ENCODE measurements around the gene SAMD7.

Gene SAMD7

GRCh38 chr3:169966951-169967915 lies 55.9 kb downstream of the SAMD7 start:
- Histone ChIP-seq H3K9ac (ENCODE audit: low read length) (peak overlapping the region; percentile 90), H3K36me3 (ENCODE audit: control insufficient read depth, insufficient read depth, low read length) (peaks cover 11% of the 10 kb centered on the region; the same call in 1 of the 2 replicates), H3K4me3 (ENCODE audit: low read depth, low read length) (peak overlapping the region; percentile 94), H3K27ac (ENCODE audit: low read depth, low read length) (peak overlapping the region; percentile 69), H3K27me3 (ENCODE audit: control insufficient read depth, insufficient read depth, low read length) (no peaks in the 10 kb centered on the region), H3K4me1 (ENCODE audit: control insufficient read depth, insufficient read depth, low read length) (peaks cover 18% of the 10 kb centered on the region), H3K9me3 (ENCODE audit: control insufficient read depth, insufficient read depth, low read depth, low read length) (no peaks in the 10 kb centered on the region)

GRCh38 chr3:169968224-169968885 lies 57.0 kb downstream of the SAMD7 start:
- Histone ChIP-seq H3K9ac (ENCODE audit: low read length) (no peak overlapping the region), H3K9me3 (ENCODE audit: control insufficient read depth, insufficient read depth, low read depth, low read length) (no peaks in the 10 kb centered on the region), H3K27ac (ENCODE audit: low read depth, low read length) (no peak overlapping the region), H3K27me3 (ENCODE audit: control insufficient read depth, insufficient read depth, low read length) (no peaks in the 10 kb centered on the region), H3K36me3 (ENCODE audit: control insufficient read depth, insufficient read depth, low read length) (peaks cover 11% of the 10 kb centered on the region; the same call in 1 of the 2 replicates), H3K4me3 (ENCODE audit: low read depth, low read length) (peak overlapping the region; percentile 94), H3K4me1 (ENCODE audit: control insufficient read depth, insufficient read depth, low read length) (peaks cover 18% of the 10 kb centered on the region)

GRCh38 chr3:169969174-169970095 lies 58.1 kb downstream of the SAMD7 start:
- no peak overlapping the region for H3K27ac ChIP-seq (ENCODE audit: low read depth, low read length)
- H3K4me3 ChIP-seq (ENCODE audit: low read depth, low read length) = peak overlapping the region; percentile 94; the same call in 1 of the 2 replicates
- peaks cover 18% of the 10 kb centered on the region for H3K4me1 ChIP-seq (ENCODE audit: control insufficient read depth, insufficient read depth, low read length)
- no peak overlapping the region for H3K9ac ChIP-seq (ENCODE audit: low read length)
- H3K9me3 ChIP-seq (ENCODE audit: control insufficient read depth, insufficient read depth, low read depth, low read length) = no peaks in the 10 kb centered on the region
- H3K36me3 ChIP-seq (ENCODE audit: control insufficient read depth, insufficient read depth, low read length) = peaks cover 12% of the 10 kb centered on the region; the same call in 1 of the 2 replicates
- no peaks in the 10 kb centered on the region for H3K27me3 ChIP-seq (ENCODE audit: control insufficient read depth, insufficient read depth, low read length)

- H3K9ac ChIP-seq (ENCODE audit: low read length) = no peak overlapping the region
- H3K27ac ChIP-seq (ENCODE audit: low read depth, low read length) = no peak overlapping the region
- H3K4me3 ChIP-seq (ENCODE audit: low read depth, low read length) = no peak overlapping the region
- peaks cover 22% of the 10 kb centered on the region for H3K36me3 ChIP-seq (ENCODE audit: control insufficient read depth, insufficient read depth, low read length)
- H3K27me3 ChIP-seq (ENCODE audit: control insufficient read depth, insufficient read depth, low read length) = no peaks in the 10 kb centered on the region
- H3K9me3 ChIP-seq (ENCODE audit: control insufficient read depth, insufficient read depth, low read depth, low read length) = no peaks in the 10 kb centered on the region
- H3K4me1 ChIP-seq (ENCODE audit: control insufficient read depth, insufficient read depth, low read length) = peaks cover 14% of the 10 kb centered on the region
Measured at GRCh38 chr3:169970847-169971246, 59.5 kb downstream of the SAMD7 start.

- Histone ChIP-seq H3K36me3 (ENCODE audit: control insufficient read depth, insufficient read depth, low read length) (peaks cover 29% of the 10 kb centered on the region), H3K27me3 (ENCODE audit: control insufficient read depth, insufficient read depth, low read length) (no peaks in the 10 kb centered on the region), H3K4me3 (ENCODE audit: low read depth, low read length) (no peak overlapping the region), H3K9me3 (ENCODE audit: control insufficient read depth, insufficient read depth, low read depth, low read length) (no peaks in the 10 kb centered on the region), H3K27ac (ENCODE audit: low read depth, low read length) (no peak overlapping the region), H3K4me1 (ENCODE audit: control insufficient read depth, insufficient read depth, low read length) (peaks cover 12% of the 10 kb centered on the region), H3K9ac (ENCODE audit: low read length) (no peak overlapping the region)
Measured at GRCh38 chr3:169971522-169971921, 60.1 kb downstream of the SAMD7 start.

GRCh38 chr3:169980055-169980454 lies 68.7 kb downstream of the SAMD7 start:
- Histone ChIP-seq H3K9me3 (ENCODE audit: control insufficient read depth, insufficient read depth, low read depth, low read length) (no peaks in the 10 kb centered on the region), H3K4me3 (ENCODE audit: low read depth, low read length) (no peak overlapping the region), H3K4me1 (ENCODE audit: control insufficient read depth, insufficient read depth, low read length) (no peaks in the 10 kb centered on the region), H3K36me3 (ENCODE audit: control insufficient read depth, insufficient read depth, low read length) (peaks cover 98% of the 10 kb centered on the region), H3K27me3 (ENCODE audit: control insufficient read depth, insufficient read depth, low read length) (no peaks in the 10 kb centered on the region), H3K27ac (ENCODE audit: low read depth, low read length) (no peak overlapping the region), H3K9ac (ENCODE audit: low read length) (no peak overlapping the region)

GRCh38 chr3:169984292-169984691 lies 72.9 kb downstream of the SAMD7 start:
- peaks cover 99% of the 10 kb centered on the region for H3K36me3 ChIP-seq (ENCODE audit: control insufficient read depth, insufficient read depth, low read length)
- H3K27me3 ChIP-seq (ENCODE audit: control insufficient read depth, insufficient read depth, low read length) = no peaks in the 10 kb centered on the region
- no peak overlapping the region for H3K9ac ChIP-seq (ENCODE audit: low read length)
- H3K4me1 ChIP-seq (ENCODE audit: control insufficient read depth, insufficient read depth, low read length) = no peaks in the 10 kb centered on the region
- no peak overlapping the region for H3K4me3 ChIP-seq (ENCODE audit: low read depth, low read length)
- no peak overlapping the region for H3K27ac ChIP-seq (ENCODE audit: low read depth, low read length)
- no peaks in the 10 kb centered on the region for H3K9me3 ChIP-seq (ENCODE audit: control insufficient read depth, insufficient read depth, low read depth, low read length)

Data from HUES6 (cell line).